Natural killer cell (primary cell): ENCODE measurements around the gene NAXD. TPM values are rescaled to one million over a fixed set of nuclear protein-coding genes. Genes with fewer than 3 reads are reported as not detected.

Source experiments
- ATAC-seq, 3 donors: fragments of 150-1000 bp in 2 of 3; fragments of 200-7000 bp in 1 of 3; cut with Tn5 transposase; 1 replicate in 1 of 3; 2 replicates in 2 of 3; pipeline ENCODE4 v1.10.0; 2021; ENCODE audit warnings: mild to moderate bottlenecking in 2 of 3, moderate library complexity in 2 of 3
- DNase-seq, 2 donors: peaks; one replicate each; pipeline versions ENCODE4 v3.0.0 to v3.0.0-alpha.2; 2013 to 2021; ENCODE audit warnings: mixed read lengths in 1 of 2
- H3K27ac ChIP-seq: one replicate; pipeline ENCODE4 v1.5.1; 2013; ENCODE audit warnings: mild to moderate bottlenecking, low read length
- H3K27me3 ChIP-seq: one replicate; pipeline ENCODE4 v1.6.1; 2013; ENCODE audit warnings: low read length; ENCODE audit not compliant: control insufficient read depth, insufficient read depth
- H3K36me3 ChIP-seq: one replicate; pipeline ENCODE4 v1.6.1; 2013; ENCODE audit warnings: low read length; ENCODE audit not compliant: control insufficient read depth, insufficient read depth
- H3K4me1 ChIP-seq: one replicate; pipeline ENCODE4 v1.6.1; 2013; ENCODE audit warnings: low read length; ENCODE audit not compliant: control insufficient read depth, insufficient read depth
- H3K4me3 ChIP-seq: one replicate; pipeline ENCODE4 v1.5.1; 2013; ENCODE audit warnings: low read length
- H3K9me3 ChIP-seq: one replicate; pipeline ENCODE4 v1.6.1; 2013; ENCODE audit warnings: low read length; ENCODE audit not compliant: control insufficient read depth, insufficient read depth
- H3K27ac Mint-ChIP-seq, 2 donors: one replicate each; pipeline ENCODE4 v1.8.0; 2022; ENCODE audit warnings: mild to moderate bottlenecking in 2 of 2, mixed read lengths in 2 of 2, moderate library complexity in 1 of 2
- H3K27me3 Mint-ChIP-seq, 2 donors: one replicate each; pipeline ENCODE4 v1.8.0; 2022; ENCODE audit warnings: low read depth in 2 of 2, mixed read lengths in 2 of 2
- H3K36me3 Mint-ChIP-seq: one replicate; pipeline ENCODE4 v1.8.0; 2022; ENCODE audit warnings: mixed read lengths
- H3K4me1 Mint-ChIP-seq, 2 donors: one replicate each; pipeline ENCODE4 v1.8.0; 2022; ENCODE audit warnings: mixed read lengths in 2 of 2
- H3K4me3 Mint-ChIP-seq: one replicate; pipeline ENCODE4 v1.8.0; 2022; ENCODE audit warnings: mild to moderate bottlenecking, moderate library complexity, mixed read lengths
- H3K9me3 Mint-ChIP-seq, 2 donors: one replicate each; pipeline ENCODE4 v1.8.0; 2022; ENCODE audit warnings: mixed read lengths in 2 of 2
- CTCF ChIP-seq: fragments of 200-600 bp; IDR thresholded peaks from one replicate; pipeline ENCODE4 v1.8.0; 2022; ENCODE audit warnings: antibody characterized with exemption
- WGBS: methylation state at CpG from one replicate; pipeline ENCODE4 v1.1.7; 2013; ENCODE audit warnings: missing lambda C conversion rate; ENCODE audit not compliant: insufficient coverage; 5-methylcytosine and 5-hydroxymethylcytosine counted together
- intact Hi-C: fragments of 100-400 bp; cut with micrococcal nuclease; formaldehyde crosslinking; loops from one replicate; pipeline ENCODE4 v1.14.2; 2022
- total RNA-seq, 4 donors: library from RNA; stranded (reverse); fragments of 120-200 nt in 1 of 4; gene quantifications; one replicate each; pipeline versions ENCODE4 v1.2.3 to v1.2.4, GENCODE V29; 2013 to 2022

Gene NAXD
- total RNA-seq, 3 donors from 2014 or later (not counting 1 experiment from before 2014, with no cell fraction given), result 6.8 to 14.0 (median 12.0) TPM

DNA sequence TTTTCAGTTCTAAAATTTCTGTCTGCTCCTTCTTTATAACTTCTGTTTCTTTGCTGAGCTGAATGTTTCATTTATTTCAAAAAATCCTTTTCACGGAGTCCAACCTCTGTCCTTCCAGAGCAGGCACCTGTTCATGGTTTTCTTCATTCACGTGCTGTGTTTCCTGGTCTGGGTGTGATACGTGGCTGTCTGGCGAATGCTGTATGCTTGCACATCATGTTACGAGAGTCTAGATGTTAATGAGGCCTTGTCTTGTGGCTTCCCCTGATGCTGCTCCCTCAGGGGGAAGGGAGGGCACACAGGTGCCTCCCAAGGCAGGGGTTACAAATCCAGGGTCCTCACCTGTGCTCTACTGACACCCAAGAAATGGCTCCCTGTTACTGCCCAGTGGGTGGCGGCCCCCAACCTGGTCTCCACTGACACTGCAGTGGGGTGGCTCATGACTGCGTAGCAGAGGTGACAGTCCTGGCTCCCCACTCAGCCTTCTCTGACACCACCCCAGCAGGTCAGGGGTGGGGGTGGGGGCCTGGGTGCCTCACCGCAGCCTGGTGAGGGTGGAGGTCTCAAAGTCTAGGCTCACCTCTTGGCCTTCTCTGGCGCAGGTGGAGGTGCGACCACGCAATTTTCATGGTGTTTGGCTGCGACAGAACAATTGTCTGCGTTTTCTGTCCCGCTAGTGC, 33.7 kb upstream of the NAXD start:
- Histone ChIP-seq H3K9me3 (no peaks in the 10 kb centered on the region), H3K4me3 (no peak overlapping the region), H3K36me3 (no peaks in the 10 kb centered on the region), H3K27me3 (no peaks in the 10 kb centered on the region), H3K4me1 (no peaks in the 10 kb centered on the region), H3K27ac (no peak overlapping the region)
- intact Hi-C loops, result no loop called here
- Mint-ChIP-seq H3K4me1 (no peaks in the 10 kb centered on the region), H3K27ac (no peak overlapping the region), H3K36me3 (no peaks in the 10 kb centered on the region), H3K4me3 (no peak overlapping the region), H3K27me3 (peaks cover 12% of the 10 kb centered on the region in 2 donors), H3K9me3 (no peaks in the 10 kb centered on the region)
- DNase-seq, result no peak
- WGBS, result 79% methylated on average over 14 of the region's 14 CpGs
- ATAC-seq, result peak in 1 of 3 donors; percentile 35
- TF ChIP-seq CTCF, result no peak

- H3K27me3 Mint-ChIP-seq, result peaks cover 7 to 12% of the 10 kb centered on the region in 2 donors
- H3K27ac ChIP-seq, result no peak overlapping the region
- H3K4me1 Mint-ChIP-seq, result no peaks in the 10 kb centered on the region
- no peak for ATAC-seq
- no peaks in the 10 kb centered on the region for H3K9me3 Mint-ChIP-seq
- H3K36me3 Mint-ChIP-seq, result no peaks in the 10 kb centered on the region
- no peaks in the 10 kb centered on the region for H3K9me3 ChIP-seq
- H3K4me3 Mint-ChIP-seq, result no peak overlapping the region
- DNase-seq, result no peak
- H3K36me3 ChIP-seq, result no peaks in the 10 kb centered on the region
- no peak for TF ChIP-seq CTCF
- no peaks in the 10 kb centered on the region for H3K27me3 ChIP-seq
- intact Hi-C loops, result no loop called here
- 82% methylated on average over 13 of the region's 13 CpGs for WGBS
- no peak overlapping the region for H3K27ac Mint-ChIP-seq
- H3K4me3 ChIP-seq, result no peak overlapping the region
- H3K4me1 ChIP-seq, result no peaks in the 10 kb centered on the region
Measured at GRCh38 chr13:110582421-110582954, 32.9 kb upstream of the NAXD start.

DNA sequence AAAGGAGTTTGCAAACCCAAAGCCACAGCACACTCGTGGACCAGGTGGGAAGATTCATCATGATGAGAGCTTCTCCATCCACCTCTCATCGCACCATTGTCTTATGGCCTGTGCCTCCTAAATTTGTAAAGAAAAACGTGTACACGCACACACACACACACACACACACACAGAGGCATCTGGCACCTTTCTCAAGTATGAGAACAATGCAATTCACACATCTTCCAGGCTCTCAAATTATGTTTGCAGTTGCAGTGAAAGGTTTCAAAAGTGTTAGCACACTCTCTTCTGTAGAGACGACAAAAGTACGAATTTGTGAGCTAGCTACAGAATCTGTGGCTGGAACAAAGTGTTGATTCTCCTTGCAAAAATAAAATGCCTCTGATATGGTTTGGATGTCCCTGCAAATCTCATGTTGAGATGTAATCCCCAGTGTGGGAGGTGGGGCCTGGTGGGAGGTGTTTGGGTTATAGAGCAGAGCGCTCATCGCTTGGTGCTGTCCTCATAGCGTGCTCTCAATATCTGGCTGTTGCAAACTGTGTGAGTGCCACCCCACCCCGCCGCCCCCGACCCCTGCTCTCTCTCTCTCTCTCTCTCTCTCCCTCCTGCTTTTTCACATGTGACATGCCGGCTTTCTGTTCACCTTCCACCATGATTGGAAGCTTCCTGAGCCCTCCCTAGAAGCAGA, 32.0 kb upstream of the NAXD start:
- WGBS, result 90% methylated on average over 13 of the region's 13 CpGs
- Mint-ChIP-seq H3K4me3 (no peak overlapping the region), H3K27me3 (peaks cover 7 to 11% of the 10 kb centered on the region in 2 donors), H3K9me3 (no peaks in the 10 kb centered on the region), H3K27ac (no peak overlapping the region), H3K4me1 (no peaks in the 10 kb centered on the region), H3K36me3 (no peaks in the 10 kb centered on the region)
- H3K4me1 ChIP-seq, result no peaks in the 10 kb centered on the region
- no peaks in the 10 kb centered on the region for H3K9me3 ChIP-seq
- H3K27me3 ChIP-seq, result no peaks in the 10 kb centered on the region
- H3K36me3 ChIP-seq, result no peaks in the 10 kb centered on the region
- no peak overlapping the region for H3K27ac ChIP-seq
- DNase-seq (no peak), ATAC-seq (no peak)
- intact Hi-C loops, result no loop called here
- H3K4me3 ChIP-seq, result no peak overlapping the region
- no peak for TF ChIP-seq CTCF
